Ishikawa (cell line): ENCODE results near the gene KDELR1.

Experiments
- EGR1 ChIP-seq: IDR thresholded peaks from 2 replicates; pipeline ENCODE4 v1.6.1; 2012
- EP300 ChIP-seq: IDR thresholded peaks from 2 replicates; pipeline ENCODE4 v1.6.1; 2012; ENCODE audit warnings: borderline replicate concordance
- FOXM1 ChIP-seq: IDR thresholded peaks from 2 replicates; pipeline ENCODE4 v1.6.1; 2012; ENCODE audit warnings: low read depth, borderline replicate concordance
- RAD21 ChIP-seq: IDR thresholded peaks from 2 replicates; pipeline ENCODE4 v1.6.1; 2012; ENCODE audit warnings: low read depth
- TF ChIP-seq, protein P1 (sequence below): IDR thresholded peaks from 2 replicates; pipeline ENCODE4 v1.6.1; 2012

DNA sequence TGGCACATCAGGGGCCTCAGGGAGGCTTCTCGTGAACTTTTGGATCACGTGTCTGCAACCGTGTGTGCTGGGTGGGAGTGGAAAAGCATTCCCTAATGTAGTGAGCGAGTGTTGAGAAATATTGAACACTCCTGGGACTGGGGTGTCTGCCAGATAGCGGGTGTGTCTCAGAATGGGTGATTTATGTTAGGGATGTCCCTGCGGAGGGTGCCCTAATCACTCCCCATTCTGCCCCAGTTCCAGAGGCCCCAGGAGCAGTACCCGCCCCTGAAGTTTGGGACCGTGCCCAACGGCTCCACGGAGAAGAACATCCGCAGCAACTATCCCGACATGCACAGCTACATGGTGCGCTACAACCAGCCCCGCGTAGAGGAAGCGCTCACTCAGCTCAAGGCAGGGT is 30.2 kb upstream of the KDELR1 start:
- no peak for TF ChIP-seq RAD21
- no peak for TF ChIP-seq EGR1
- TF ChIP-seq, protein P1, sequence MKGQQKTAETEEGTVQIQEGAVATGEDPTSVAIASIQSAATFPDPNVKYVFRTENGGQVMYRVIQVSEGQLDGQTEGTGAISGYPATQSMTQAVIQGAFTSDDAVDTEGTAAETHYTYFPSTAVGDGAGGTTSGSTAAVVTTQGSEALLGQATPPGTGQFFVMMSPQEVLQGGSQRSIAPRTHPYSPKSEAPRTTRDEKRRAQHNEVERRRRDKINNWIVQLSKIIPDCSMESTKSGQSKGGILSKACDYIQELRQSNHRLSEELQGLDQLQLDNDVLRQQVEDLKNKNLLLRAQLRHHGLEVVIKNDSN: no peak
- no peak for TF ChIP-seq FOXM1
- TF ChIP-seq EP300: no peak
